NCI-H345 treated with DMSO at 0.1 percent for 48 hours (cell line): ENCODE results near the gene TMEM175.

Experiments
- DNase-seq: peaks from one replicate; lab custom pipeline; 2025; ENCODE audit not compliant: unreplicated experiment; lab: John Stamatoyannopoulos, UW

TMEM175 gene

GRCh38 chr4:946103-946450 is 13.8 kb downstream of the TMEM175 start:
- no peak for DNase-seq

- DNase-seq, result no peak
Measured at GRCh38 chr4:946517-947471, 14.5 kb downstream of the TMEM175 start.

GRCh38 chr4:947491-947971 is 15.3 kb downstream of the TMEM175 start:
- no peak for DNase-seq

- no peak for DNase-seq
Measured at GRCh38 chr4:948101-948935, 16.1 kb downstream of the TMEM175 start.

GRCh38 chr4:948936-949300 is 16.7 kb downstream of the TMEM175 start:
- DNase-seq, result no peak

GRCh38 chr4:949656-950055 is 17.4 kb downstream of the TMEM175 start:
- no peak for DNase-seq

GRCh38 chr4:950136-951020 is 18.1 kb downstream of the TMEM175 start:
- no peak for DNase-seq

- no peak for DNase-seq
Measured at GRCh38 chr4:951186-951585, 18.9 kb downstream of the TMEM175 start.

GRCh38 chr4:951594-952468 is 19.6 kb downstream of the TMEM175 start:
- no peak for DNase-seq

- no peak for DNase-seq
Measured at GRCh38 chr4:952881-953573, 20.8 kb downstream of the TMEM175 start.

- DNase-seq, result no peak
Measured at GRCh38 chr4:953574-953915, 21.3 kb downstream of the TMEM175 start.

GRCh38 chr4:954211-955020 is 22.2 kb downstream of the TMEM175 start:
- DNase-seq, result no peak

GRCh38 chr4:955161-955921 is 23.1 kb downstream of the TMEM175 start:
- no peak for DNase-seq

GRCh38 chr4:955931-956381 is 23.7 kb downstream of the TMEM175 start:
- DNase-seq, result no peak

GRCh38 chr4:956531-957230 is 24.4 kb downstream of the TMEM175 start:
- DNase-seq, result no peak

- DNase-seq, result no peak
Measured at GRCh38 chr4:957231-957580, 24.9 kb downstream of the TMEM175 start.

GRCh38 chr4:957581-958313 is 25.5 kb downstream of the TMEM175 start:
- DNase-seq, result no peak
